GM18519 (cell line): ENCODE results near the gene DLL1.
A peak's percentile ranks its signal among the peaks of the same experiment; 100 is the strongest.
"Not testable (repeated sequence)": the region's sequence is repeated elsewhere in the genome, so short reads cannot be mapped to it uniquely, and the experiment has no call there.

Experiments used
- ATAC-seq: cut with Tn5 transposase; IDR thresholded peaks from one replicate; pipeline ENCODE4 v1.9.1; 2021; ENCODE audit warnings: mild to moderate bottlenecking, moderate library complexity; ENCODE audit not compliant: unreplicated experiment, low FRiP score

The DLL1 gene

GRCh38 chr6:170290296-170291128 is at the start of gene DLL1:
Gene DLL1 (minus strand): TSS chr6:170291078. CDS start chr6:170290139, 939 bp downstream.
- no peak for ATAC-seq

- ATAC-seq, result not testable (repeated sequence)
These were observed 44.3 kb upstream of the DLL1 start for GRCh38 chr6:170335199-170335598.

- no peak for ATAC-seq
These were observed 38.4 kb upstream of the DLL1 start for GRCh38 chr6:170329321-170329720.

- no peak for ATAC-seq
These were observed 26.8 kb upstream of the DLL1 start for GRCh38 chr6:170317718-170318117.

- ATAC-seq, result no peak
These were observed 26.2 kb upstream of the DLL1 start for GRCh38 chr6:170317076-170317475.

GRCh38 chr6:170316071-170316470 is 25.2 kb upstream of the DLL1 start:
- ATAC-seq, result no peak

GRCh38 chr6:170314983-170315382 is 24.1 kb upstream of the DLL1 start:
- ATAC-seq, result no peak

GRCh38 chr6:170313716-170314295 is 22.9 kb upstream of the DLL1 start:
- ATAC-seq, result no peak

GRCh38 chr6:170312876-170313275 is 22.0 kb upstream of the DLL1 start:
- no peak for ATAC-seq

- ATAC-seq, result no peak
These were observed 20.8 kb upstream of the DLL1 start for GRCh38 chr6:170311696-170312095.

GRCh38 chr6:170308761-170309160 is 17.9 kb upstream of the DLL1 start:
- ATAC-seq, result no peak

GRCh38 chr6:170307080-170307545 is 16.2 kb upstream of the DLL1 start:
- no peak for ATAC-seq

GRCh38 chr6:170306324-170307079 is 15.6 kb upstream of the DLL1 start, which contains the start of gene FAM120B:
Gene FAM120B (plus strand): TSS chr6:170306758. CDS start chr6:170317391, 10,633 bp downstream.
- ATAC-seq, result peak; percentile 94

GRCh38 chr6:170305805-170306323 is 15.0 kb upstream of the DLL1 start:
- no peak for ATAC-seq

- ATAC-seq, result no peak
These were observed 10.3 kb upstream of the DLL1 start for GRCh38 chr6:170301184-170301583.

- ATAC-seq, result no peak
These were observed 7.8 kb upstream of the DLL1 start for GRCh38 chr6:170298688-170299087.

- no peak for ATAC-seq
These were observed 6.9 kb upstream of the DLL1 start for GRCh38 chr6:170297576-170298330.

GRCh38 chr6:170296746-170297575 is 6.1 kb upstream of the DLL1 start:
- ATAC-seq, result no peak

- ATAC-seq, result no peak
These were observed 5.5 kb upstream of the DLL1 start for GRCh38 chr6:170296423-170296745.
